Skin of body (tissue), 2 donors: ENCODE measurements around the gene TCFL5. TPM values are rescaled to one million over a fixed set of nuclear protein-coding genes. Genes with fewer than 3 reads are reported as not detected.

Experiments used
- DNase-seq: peaks from one replicate; lab custom pipeline; 2025; lab: John Stamatoyannopoulos, UW
- total RNA-seq: library from RNA; depleted of rRNA; stranded (reverse); fragments of >200 nt; gene quantifications from one replicate; pipeline ENCODE4 v1.2.3, GENCODE V29; 2014

Gene TCFL5
- total RNA-seq, 1 donor from 2014 or later = 11.3 TPM

DNA sequence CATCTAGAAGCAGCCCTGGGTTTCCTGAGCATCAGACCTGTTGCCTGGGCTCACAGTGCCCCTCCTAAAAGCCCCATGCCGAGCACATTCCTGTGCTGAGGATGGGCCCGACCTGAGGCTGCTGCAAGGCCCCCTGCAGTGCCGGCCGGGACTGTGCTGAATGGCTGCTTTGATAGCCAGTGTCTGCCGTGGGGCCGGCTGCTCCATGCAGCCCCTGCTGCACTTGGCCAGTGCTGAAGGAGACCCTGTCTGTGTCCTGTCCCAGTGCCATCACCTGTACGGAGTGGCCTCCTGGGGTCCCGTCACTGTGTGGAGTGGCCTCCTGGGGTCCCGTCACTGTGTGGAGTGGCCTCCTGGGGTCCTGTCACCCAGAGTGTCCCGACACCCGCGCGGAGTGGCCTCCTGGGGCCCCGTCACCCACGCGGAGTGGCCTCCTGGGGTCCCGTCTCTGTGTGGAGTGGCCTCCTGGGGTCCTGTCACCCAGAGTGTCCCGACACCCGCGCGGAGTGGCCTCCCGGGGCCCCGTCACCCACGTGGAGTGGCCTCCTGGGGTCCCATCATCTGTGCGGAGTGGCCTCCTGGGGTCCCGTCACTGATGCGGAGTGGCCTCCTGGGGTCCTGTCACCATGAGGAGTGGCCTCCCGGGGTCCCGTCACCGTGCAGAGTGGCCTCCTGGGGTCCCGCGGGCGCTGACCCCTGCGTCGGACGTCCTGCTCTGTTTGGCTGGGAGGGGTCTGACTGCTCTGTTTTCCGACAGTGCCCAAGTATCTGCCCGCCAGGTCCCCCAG, 37.7 kb downstream of the TCFL5 start:
- no peak for DNase-seq

DNA sequence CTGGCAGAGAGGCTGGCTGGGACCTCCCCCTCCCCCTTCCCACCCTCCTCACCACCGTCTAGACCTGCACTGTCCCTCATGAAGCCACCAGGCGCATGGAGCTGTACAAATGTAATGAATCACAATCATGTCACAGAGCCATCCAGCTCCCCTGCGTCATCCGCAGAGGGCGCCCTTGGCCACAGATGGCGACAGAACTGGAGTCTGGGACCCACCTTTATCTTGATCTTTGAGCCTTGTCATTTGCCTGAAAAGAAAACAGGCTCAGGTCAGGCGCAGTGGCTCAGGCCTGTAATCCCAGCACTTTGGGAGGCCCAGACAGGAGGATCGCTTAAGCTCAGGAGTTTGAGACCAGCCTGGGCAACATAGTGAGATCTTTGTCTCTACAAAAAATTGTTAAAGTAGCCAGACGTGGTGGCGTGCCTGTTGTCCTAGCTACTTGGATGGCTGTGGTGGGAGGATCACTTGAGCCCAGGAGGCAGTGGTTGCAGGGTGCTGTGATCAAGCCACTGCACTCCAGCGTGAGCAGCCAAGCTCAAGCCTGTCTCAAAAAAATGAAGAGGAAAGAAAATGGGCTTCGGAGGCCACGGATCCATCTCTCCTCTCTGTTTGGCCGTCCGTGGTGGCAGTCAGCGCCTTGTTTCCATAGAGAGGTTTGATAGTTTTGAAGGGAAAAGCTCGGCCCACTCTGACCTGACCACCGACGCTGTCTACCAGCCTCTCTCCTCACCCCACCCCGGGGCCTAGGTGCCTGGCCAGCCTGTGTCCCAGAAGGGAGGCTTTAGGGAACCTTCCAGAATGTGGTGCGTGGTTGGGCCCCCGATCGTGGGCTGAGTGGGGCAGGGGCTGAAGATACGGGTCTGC, 38.6 kb downstream of the TCFL5 start:
- DNase-seq = no peak

GRCh38 chr20:62822239-62822787, 39.3 kb downstream of the TCFL5 start:
- no peak for DNase-seq

DNA sequence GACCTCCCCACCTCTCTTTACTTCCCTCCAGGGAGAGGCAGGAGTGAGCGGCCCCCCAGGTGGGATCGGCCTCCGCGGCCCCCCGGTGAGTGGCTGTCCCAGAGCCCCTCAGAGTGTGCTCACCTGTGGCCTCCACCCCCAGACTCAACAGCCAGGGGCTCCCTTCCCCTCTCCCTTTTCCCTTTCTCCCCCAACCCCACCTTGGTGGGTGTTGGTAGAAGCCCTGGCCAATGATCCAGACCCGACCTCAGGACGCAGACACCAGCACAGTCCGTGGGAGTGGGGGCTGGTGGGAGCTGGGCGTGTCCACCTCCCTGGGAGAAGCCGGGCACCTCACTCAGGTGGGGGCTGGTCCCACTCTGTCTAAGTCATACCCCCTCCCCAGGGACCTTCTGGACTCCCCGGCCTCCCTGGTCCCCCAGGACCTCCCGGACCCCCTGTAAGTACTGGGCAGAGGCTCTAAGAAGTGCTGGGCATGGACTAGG, 39.9 kb downstream of the TCFL5 start:
- no peak for DNase-seq

DNA sequence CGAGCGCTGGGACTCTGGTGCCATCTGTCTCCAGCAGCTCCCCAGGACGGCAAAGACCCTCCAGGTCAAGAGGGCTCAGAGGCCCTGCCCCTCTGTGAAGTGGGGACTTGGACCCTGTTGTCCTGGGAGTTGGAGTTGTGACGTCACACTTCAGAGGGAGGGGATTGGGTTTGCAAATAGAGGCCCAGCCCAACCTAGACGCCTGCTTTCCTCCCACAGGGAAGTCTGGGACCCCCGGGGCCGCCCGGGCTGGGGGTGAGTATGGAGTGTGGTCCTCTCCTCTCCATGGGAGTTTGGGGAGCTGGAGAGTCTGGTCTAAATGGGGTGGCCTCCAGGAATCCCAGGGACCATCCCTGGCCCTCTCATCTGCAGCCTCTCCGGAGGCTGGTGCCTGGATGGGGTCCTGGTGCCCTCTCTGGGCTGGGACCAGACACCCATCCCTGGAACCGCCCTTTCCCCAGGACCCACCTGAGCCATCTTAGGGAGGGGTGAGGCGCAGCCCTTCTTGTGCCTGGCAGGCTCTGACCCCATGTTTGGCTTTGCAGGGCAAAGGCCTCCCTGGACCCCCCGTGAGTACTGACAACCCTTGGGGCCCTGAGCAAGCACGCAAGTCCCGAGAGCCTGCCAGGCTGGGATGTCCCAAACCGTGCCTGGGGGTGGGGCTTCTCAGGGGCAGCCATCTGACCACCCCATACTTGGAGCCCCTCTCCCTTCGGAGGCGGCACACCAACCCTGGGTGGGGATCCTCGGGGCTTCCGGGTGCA, 40.5 kb downstream of the TCFL5 start:
- DNase-seq = no peak

DNA sequence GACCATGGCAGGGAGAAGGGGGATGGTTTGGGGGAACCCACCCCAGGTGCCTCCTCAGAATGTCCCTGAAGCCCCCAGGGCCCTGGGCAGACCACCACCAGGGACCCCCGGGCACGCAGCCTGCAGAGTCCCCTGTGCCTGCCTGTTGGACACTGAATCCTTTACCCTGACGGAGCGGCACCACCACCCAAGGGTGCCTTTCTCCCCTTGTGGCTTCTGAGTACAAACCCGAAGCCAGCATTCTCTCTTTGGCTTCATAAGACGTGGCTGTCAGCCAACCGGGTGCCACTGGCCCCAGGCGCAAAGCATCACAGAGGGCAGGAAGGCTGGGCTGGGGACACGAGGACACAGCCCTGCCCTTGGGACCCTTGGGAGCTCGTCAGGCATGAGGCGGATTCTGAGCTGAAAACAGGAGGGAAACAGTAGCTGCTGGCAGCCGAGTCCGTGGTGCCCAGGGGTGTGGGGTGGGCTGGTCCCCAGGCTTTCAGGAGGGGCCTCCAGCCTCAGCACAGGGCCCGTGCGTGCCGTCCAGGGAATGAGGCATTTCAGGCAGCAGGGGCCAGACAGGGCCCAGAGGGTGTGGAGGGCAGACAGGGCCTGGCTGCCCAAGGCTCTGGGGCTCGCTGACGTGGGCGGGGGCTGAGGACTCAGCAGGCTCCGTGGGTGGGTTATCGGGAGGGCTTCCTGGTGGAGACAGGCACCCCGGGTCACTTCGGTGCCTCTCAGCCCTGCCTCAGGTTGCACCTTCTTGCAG, 41.2 kb downstream of the TCFL5 start:
- DNase-seq = no peak

DNA sequence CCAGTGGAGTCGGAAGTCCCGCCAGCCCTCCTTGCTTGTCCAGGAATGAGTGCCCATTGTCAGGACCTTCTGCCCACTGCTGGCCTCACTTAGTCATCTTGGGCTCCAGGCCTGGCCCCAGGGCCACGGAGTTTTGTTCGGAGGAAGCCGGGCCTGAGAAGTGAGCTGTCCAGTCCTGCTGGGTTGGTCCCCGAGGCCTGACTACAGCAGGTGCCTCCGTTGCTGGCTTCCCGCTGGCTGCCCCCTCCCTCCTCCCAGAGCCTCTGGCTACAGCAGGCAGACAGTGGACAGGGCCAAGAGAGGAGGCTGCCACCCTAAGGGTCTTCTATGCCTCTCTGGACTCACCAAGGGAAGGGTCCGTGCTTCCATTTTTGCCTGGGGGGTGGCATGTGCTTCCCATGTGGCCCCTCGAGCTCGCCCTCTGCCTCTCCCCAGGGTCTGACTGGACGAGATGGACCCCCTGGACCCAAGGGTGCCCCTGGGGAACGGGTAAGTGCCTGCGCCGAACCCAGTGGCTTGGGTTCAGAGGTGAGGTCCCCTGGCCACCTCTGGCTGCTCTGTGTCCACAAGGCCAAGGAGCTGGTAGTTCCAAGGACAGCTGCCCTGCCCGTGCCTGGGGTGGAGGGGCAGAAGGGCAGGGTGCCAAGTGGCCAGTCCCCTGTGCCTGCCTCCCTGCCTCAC, 42.0 kb downstream of the TCFL5 start:
- peak; percentile 35 for DNase-seq

- peak; percentile 56 for DNase-seq
Measured at GRCh38 chr20:62818592-62819493, 42.8 kb downstream of the TCFL5 start.

- DNase-seq = no peak
Measured at GRCh38 chr20:62817975-62818591, 43.5 kb downstream of the TCFL5 start.

- DNase-seq = no peak
Measured at GRCh38 chr20:62816884-62817873, 44.4 kb downstream of the TCFL5 start, which contains the start of gene COL9A3. TSS of gene COL9A3 (plus strand) at chr20:62817050. CDS start at chr20:62817065, 15 bp downstream.

GRCh38 chr20:62816031-62816883, 45.4 kb downstream of the TCFL5 start:
- no peak for DNase-seq

DNA sequence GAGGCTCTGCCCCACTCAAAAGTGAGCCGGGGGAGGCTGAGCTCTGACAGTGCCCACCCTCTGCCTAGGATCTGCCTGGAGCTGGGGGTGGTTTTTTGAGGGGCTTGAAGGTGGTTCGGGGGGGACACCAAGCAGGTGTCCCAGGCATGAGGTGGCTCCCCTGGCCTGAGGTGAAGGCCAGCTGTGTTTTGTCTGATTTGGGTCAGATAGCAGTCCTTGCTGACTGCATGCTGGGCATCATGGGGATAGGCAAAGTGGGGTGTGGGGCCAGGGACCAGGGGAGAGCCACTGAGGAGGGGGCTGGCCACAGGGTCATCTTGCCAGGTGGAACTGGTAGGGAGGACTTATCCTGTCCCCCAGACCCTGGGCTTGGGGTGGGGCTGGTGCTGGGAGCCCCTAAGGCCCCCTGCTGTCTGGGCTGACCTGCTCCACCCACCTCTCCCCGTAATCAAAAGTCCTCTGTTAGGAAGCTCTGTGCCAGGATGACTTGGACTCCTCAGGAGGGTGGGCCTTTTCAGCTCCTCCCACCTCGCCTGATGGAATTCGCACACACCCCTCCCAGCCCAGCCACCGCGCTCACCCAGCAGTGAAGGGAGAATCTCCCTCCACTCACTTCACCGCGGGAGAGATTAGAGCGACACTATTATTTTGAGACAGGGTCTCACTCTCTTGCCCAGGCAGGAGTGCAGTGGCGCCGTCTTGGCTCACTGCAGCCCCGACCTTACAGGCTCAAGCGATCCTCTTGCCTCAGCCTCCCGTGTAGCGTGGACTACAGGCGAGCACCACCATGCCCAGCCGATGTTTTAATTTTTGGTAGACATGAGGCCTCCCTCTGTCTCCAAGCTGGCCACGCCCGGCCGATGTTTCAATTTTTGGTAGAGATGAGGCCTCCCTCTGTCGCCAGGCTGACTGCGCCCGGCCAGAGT, 46.3 kb downstream of the TCFL5 start:
- DNase-seq = no peak

DNA sequence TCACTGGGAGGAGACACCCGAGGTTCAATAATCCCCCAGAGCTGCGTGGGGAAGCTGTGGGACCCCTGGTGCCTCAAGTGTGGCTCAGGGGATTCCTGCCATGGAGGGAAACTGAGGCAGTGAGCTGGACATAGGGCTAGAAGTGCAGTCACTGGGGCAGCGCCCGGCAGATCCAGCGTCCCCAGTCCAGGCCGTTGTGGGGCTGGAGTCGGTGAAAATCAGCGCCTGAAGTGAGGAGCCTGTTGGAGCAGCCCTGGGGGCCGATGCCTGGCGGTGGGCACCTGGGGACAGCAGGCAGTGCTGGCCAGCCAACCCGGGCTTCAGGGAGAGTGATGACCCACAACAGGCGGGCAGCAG, 46.9 kb downstream of the TCFL5 start:
- DNase-seq = no peak

DNA sequence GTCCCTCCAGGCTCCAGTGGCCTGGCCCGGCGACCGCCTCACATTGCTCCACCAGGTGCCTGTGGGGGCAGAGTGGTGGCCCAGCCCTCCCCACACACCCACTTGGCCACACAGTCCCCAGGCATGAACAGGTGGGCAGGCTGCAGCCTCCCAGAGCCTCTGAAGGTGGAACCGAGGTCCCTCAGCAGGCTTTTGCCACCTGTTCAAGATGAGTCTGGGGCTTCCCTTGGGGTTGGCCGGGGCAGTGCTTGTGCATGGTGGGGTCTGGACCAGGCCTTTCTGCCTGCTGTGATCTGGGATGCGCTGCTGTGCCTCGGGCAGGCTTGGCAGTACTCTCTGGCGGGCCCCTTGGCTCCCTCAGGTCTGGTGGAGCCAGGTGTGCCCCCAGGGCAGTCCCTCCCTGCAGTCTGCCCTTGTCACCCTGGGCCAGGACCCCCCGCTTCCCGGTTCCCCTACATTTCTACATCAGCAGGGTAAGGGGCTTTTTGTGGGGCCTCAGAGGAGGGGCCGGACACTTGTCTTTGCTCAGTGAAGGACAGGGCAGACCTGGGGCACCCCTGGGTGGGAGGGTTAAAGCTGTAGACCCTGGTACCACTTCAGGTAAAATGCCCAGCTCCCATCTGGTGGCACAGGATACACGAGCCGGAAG, 47.4 kb downstream of the TCFL5 start:
- DNase-seq = no peak

DNA sequence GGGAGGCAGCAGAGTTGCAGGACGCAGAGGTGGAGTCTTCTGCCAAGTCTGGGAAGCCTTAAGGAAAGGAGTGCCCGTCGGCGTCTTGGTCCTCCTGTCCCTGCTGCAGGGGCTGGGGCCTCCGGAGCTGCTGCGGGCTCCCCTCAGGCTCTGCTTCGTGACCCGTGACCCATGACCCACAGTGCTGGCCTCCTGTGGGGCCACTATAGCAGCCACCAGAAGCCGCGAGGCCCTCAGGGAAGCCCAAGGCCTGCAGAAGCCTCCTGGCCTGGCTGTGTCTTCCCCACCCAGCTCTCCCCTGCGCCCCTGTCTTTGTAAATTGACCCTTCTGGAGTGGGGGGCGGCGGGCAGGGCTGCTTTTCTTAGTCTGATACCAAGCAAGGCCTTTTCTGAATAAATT, 48.0 kb downstream of the TCFL5 start:
- DNase-seq = no peak
